ENCODE measurements around the gene CDH1.
A peak's percentile ranks its signal among the peaks of the same experiment; 100 is the strongest.
"Not testable (repeated sequence)": the region's sequence is repeated elsewhere in the genome, so short reads cannot be mapped to it uniquely, and the experiment has no call there.

CDH1 gene

GRCh38 chr16:68764862-68765261 lies 27.8 kb downstream of the CDH1 start:
- no peak for DNase-seq

- DNase-seq: no peak
These were observed 30.5 kb downstream of the CDH1 start for GRCh38 chr16:68767581-68767980.

GRCh38 chr16:68768175-68768574 lies 31.1 kb downstream of the CDH1 start:
- DNase-seq: no peak

- no peak for DNase-seq
These were observed 31.7 kb downstream of the CDH1 start for GRCh38 chr16:68768771-68769170.

- no peak for DNase-seq
These were observed 33.6 kb downstream of the CDH1 start for GRCh38 chr16:68770671-68771070.

- no peak for DNase-seq
These were observed 35.1 kb downstream of the CDH1 start for GRCh38 chr16:68772030-68772681.

- DNase-seq: no peak
These were observed 35.8 kb downstream of the CDH1 start for GRCh38 chr16:68772871-68773270.

- no peak for DNase-seq
These were observed 38.0 kb downstream of the CDH1 start for GRCh38 chr16:68774982-68775634.

GRCh38 chr16:68776821-68777485 lies 39.9 kb downstream of the CDH1 start:
- no peak for DNase-seq

GRCh38 chr16:68778551-68779231 lies 41.6 kb downstream of the CDH1 start:
- DNase-seq: peak; percentile 53

- DNase-seq: peak; percentile 20
These were observed 42.8 kb downstream of the CDH1 start for GRCh38 chr16:68779891-68780290.

GRCh38 chr16:68781784-68782183 lies 44.7 kb downstream of the CDH1 start:
- no peak for DNase-seq

- DNase-seq: no peak
These were observed 45.4 kb downstream of the CDH1 start for GRCh38 chr16:68782198-68783174.

GRCh38 chr16:68784226-68784625 lies 47.1 kb downstream of the CDH1 start:
- DNase-seq: no peak

GRCh38 chr16:68784721-68785120 lies 47.6 kb downstream of the CDH1 start:
- DNase-seq: no peak

- no peak for DNase-seq
These were observed 48.6 kb downstream of the CDH1 start for GRCh38 chr16:68785715-68786114.

- DNase-seq: peak; percentile 9
These were observed 49.8 kb downstream of the CDH1 start for GRCh38 chr16:68786685-68787418.

GRCh38 chr16:68787419-68787807 lies 50.3 kb downstream of the CDH1 start:
- DNase-seq: not testable (repeated sequence)

GRCh38 chr16:68790130-68790761 lies 53.2 kb downstream of the CDH1 start:
- DNase-seq: no peak

GRCh38 chr16:68790944-68791343 lies 53.9 kb downstream of the CDH1 start:
- no peak for DNase-seq
